MCF 10A (cell line): Measurements from ENCODE around the gene TMEM266. TPM values are rescaled to one million over a fixed set of nuclear protein-coding genes. Genes with fewer than 3 reads are reported as not detected.
A peak's percentile ranks its signal among the peaks of the same experiment; 100 is the strongest.

ENCODE experiments used
- BruUV-seq: library from RNA; stranded (reverse); fragments of 400-500 nt; replicated peaks from 2 replicates; lab custom pipeline; 2021; lab: Mats Ljungman, UMichigan
- CTCF ChIA-PET: fragments of 300-600 bp; sonication (Branson Sonifier 250); formaldehyde crosslinking; extraction: SDS; loops from one replicate; lab custom pipeline; 2021; ENCODE audit warnings: antibody characterized with exemption, inconsistent platforms; lab: Yijun Ruan, JAX
- POLR2A ChIA-PET: fragments of 300-600, 350-650 bp; sonication (Branson Sonifier 250); formaldehyde crosslinking; extraction: SDS; loops from one replicate; lab custom pipeline; 2020; ENCODE audit warnings: antibody characterized with exemption, inconsistent platforms; lab: Yijun Ruan, JAX
- DNase-seq: peaks from one replicate; pipeline ENCODE4 v3.0.0-alpha.2; 2018; ENCODE audit not compliant: unreplicated experiment
- H3K27ac Mint-ChIP-seq: one replicate; pipeline ENCODE4 v1.8.0; 2022; ENCODE audit warnings: mild to moderate bottlenecking, low read depth, mixed read lengths; ENCODE audit not compliant: unreplicated experiment
- H3K27me3 Mint-ChIP-seq: one replicate; pipeline ENCODE4 v1.8.0; 2022; ENCODE audit warnings: mixed read lengths; ENCODE audit not compliant: insufficient read depth, unreplicated experiment
- H3K36me3 Mint-ChIP-seq: one replicate; pipeline ENCODE4 v1.8.0; 2022; ENCODE audit warnings: mild to moderate bottlenecking, moderate library complexity, mixed read lengths; ENCODE audit not compliant: insufficient read depth, unreplicated experiment
- H3K4me1 Mint-ChIP-seq: one replicate; pipeline ENCODE4 v1.8.0; 2022; ENCODE audit warnings: mixed read lengths; ENCODE audit not compliant: insufficient read depth, unreplicated experiment
- H3K4me3 Mint-ChIP-seq: one replicate; pipeline ENCODE4 v1.8.0; 2022; ENCODE audit warnings: mild to moderate bottlenecking, moderate library complexity, mixed read lengths; ENCODE audit not compliant: unreplicated experiment
- H3K9me3 Mint-ChIP-seq: one replicate; pipeline ENCODE4 v1.8.0; 2022; ENCODE audit warnings: mixed read lengths; ENCODE audit not compliant: unreplicated experiment
- CTCF ChIP-seq: fragments of 200-600 bp; IDR thresholded peaks from one replicate; pipeline ENCODE4 v1.8.0; 2022; ENCODE audit warnings: antibody characterized with exemption, mild to moderate bottlenecking; ENCODE audit not compliant: unreplicated experiment
- intact Hi-C: fragments of 100-400 bp; cut with micrococcal nuclease; formaldehyde crosslinking; loops from 2 replicates; pipeline ENCODE4 v1.14.1; 2022
- total RNA-seq: library from RNA; stranded (reverse); gene quantifications from 2 replicates; pipeline ENCODE4 v1.2.3, GENCODE V29; 2022

Gene TMEM266
- total RNA-seq, 1 experiment from 2014 or later = not detected

GRCh38 chr15:76222159-76222558, 162.4 kb downstream of the TMEM266 start:
- DNase-seq = no peak
- BruUV-seq = no TSS peak
- intact Hi-C loops = no loop called here

GRCh38 chr15:76223521-76223920, 163.7 kb downstream of the TMEM266 start:
- POLR2A ChIA-PET = interaction anchor here (1.2 kb wide), 1 partner anchor 27 kb away, joined by 3 read pairs; no protein-coding TSS in a partner anchor
- no TSS peak for BruUV-seq
- Mint-ChIP-seq H3K9me3 (no peaks in the 10 kb centered on the region), H3K4me3 (no peak overlapping the region), H3K4me1 (peaks cover 6% of the 10 kb centered on the region), H3K36me3 (peaks cover 41% of the 10 kb centered on the region), H3K27me3 (no peaks in the 10 kb centered on the region), H3K27ac (no peak overlapping the region)
- TF ChIP-seq CTCF = no peak
- no peak for DNase-seq
- CTCF ChIA-PET = interaction anchor here (0.6 to 1.6 kb wide), 5 partner anchors 11 to 48 kb away, joined by 3 to 5 read pairs (median 4); no protein-coding TSS in a partner anchor
- intact Hi-C loops = no loop called here

More at GRCh38 chr15:76222159-76222558, 162.4 kb downstream of the TMEM266 start:
- TF ChIP-seq CTCF = no peak
- POLR2A ChIA-PET = interaction anchor here (0.6 kb wide), 1 partner anchor 679 kb away, joined by 4 read pairs; no protein-coding TSS in a partner anchor
- Mint-ChIP-seq H3K27me3 (no peaks in the 10 kb centered on the region), H3K4me3 (no peak overlapping the region), H3K9me3 (no peaks in the 10 kb centered on the region), H3K4me1 (peaks cover 17% of the 10 kb centered on the region), H3K27ac (no peak overlapping the region), H3K36me3 (peaks cover 46% of the 10 kb centered on the region)
- CTCF ChIA-PET = interaction anchor here (1.0 kb wide), 1 partner anchor 74 kb away, joined by 4 read pairs; no protein-coding TSS in a partner anchor

- POLR2A ChIA-PET = interaction anchor here (1.6 kb wide), 2 partner anchors 11 to 32 kb away, joined by 5 to 7 read pairs; no protein-coding TSS in a partner anchor
- CTCF ChIA-PET = interaction anchor here (0.5 kb wide), 1 partner anchor 708 kb away, joined by 3 read pairs; no protein-coding TSS in a partner anchor
Observed at GRCh38 chr15:76229266-76229665, 169.5 kb downstream of the TMEM266 start.

More at GRCh38 chr15:76229266-76229665, 169.5 kb downstream of the TMEM266 start:
- no peak for DNase-seq
- TF ChIP-seq CTCF = no peak
- H3K9me3 Mint-ChIP-seq = no peaks in the 10 kb centered on the region
- no peaks in the 10 kb centered on the region for H3K27me3 Mint-ChIP-seq
- no peak overlapping the region for H3K27ac Mint-ChIP-seq
- TSS peak; percentile 29 for BruUV-seq
- H3K4me1 Mint-ChIP-seq = peaks cover 2% of the 10 kb centered on the region
- H3K4me3 Mint-ChIP-seq = no peak overlapping the region
- H3K36me3 Mint-ChIP-seq = peaks cover 50% of the 10 kb centered on the region
- intact Hi-C loops = no loop called here
